Small intestine (tissue), 7 donors: ENCODE results near the gene C3orf52. TPM values are rescaled to one million over a fixed set of nuclear protein-coding genes. Genes with fewer than 3 reads are reported as not detected.
"Not testable (repeated sequence)": the region's sequence is repeated elsewhere in the genome, so short reads cannot be mapped to it uniquely, and the experiment has no call there.

Experiments used
- DNase-seq, 2 donors: peaks; one replicate each; pipeline versions ENCODE4 v3.0.0 to v3.0.0-alpha.2; 2013
- FAIRE-seq: peaks from 2 replicates; lab custom pipeline; 2012; peaks lifted over from hg19 to GRCh38; lab: Jason Lieb, UNC
- H3K27ac ChIP-seq, 3 donors: one replicate each; pipeline ENCODE4 v1.5.1; 2013; ENCODE audit warnings: low read length in 2 of 3, mild to moderate bottlenecking in 2 of 3, control low read depth in 1 of 3, inconsistent platforms in 1 of 3, low read depth in 1 of 3, moderate library complexity in 1 of 3
- H3K27me3 ChIP-seq, 3 donors: one replicate each; pipeline ENCODE4 v1.6.1; 2013; ENCODE audit warnings: low read length in 3 of 3, inconsistent platforms in 1 of 3; ENCODE audit not compliant: control insufficient read depth in 3 of 3, insufficient read depth in 3 of 3
- H3K36me3 ChIP-seq, 3 donors: one replicate each; pipeline ENCODE4 v1.6.1; 2013; ENCODE audit warnings: low read length in 3 of 3, inconsistent platforms in 1 of 3, low read depth in 1 of 3, mild to moderate bottlenecking in 1 of 3, moderate library complexity in 1 of 3; ENCODE audit not compliant: control insufficient read depth in 3 of 3, insufficient read depth in 2 of 3
- H3K4me1 ChIP-seq, 3 donors: one replicate each; pipeline ENCODE4 v1.6.1; 2013; ENCODE audit warnings: low read length in 2 of 3, inconsistent platforms in 1 of 3, low read depth in 1 of 3, mild to moderate bottlenecking in 1 of 3, moderate library complexity in 1 of 3; ENCODE audit not compliant: control insufficient read depth in 3 of 3, insufficient read depth in 2 of 3
- H3K4me3 ChIP-seq, 3 donors: one replicate each; pipeline ENCODE4 v1.5.1; 2013; ENCODE audit warnings: low read length in 3 of 3, control low read depth in 1 of 3, inconsistent platforms in 1 of 3, low read depth in 1 of 3, mild to moderate bottlenecking in 1 of 3, moderate library complexity in 1 of 3
- H3K9me3 ChIP-seq, 2 donors: one replicate each; pipeline ENCODE4 v1.6.1; 2013; ENCODE audit warnings: low read depth in 1 of 2, low read length in 1 of 2; ENCODE audit not compliant: control insufficient read depth in 2 of 2, insufficient read depth in 1 of 2
- WGBS, 3 donors: extraction: QIAGEN DNeasy Blood & Tissue Kit; methylation state at CpG; one replicate each; pipeline ENCODE4 v1.1.7; 2013; 5-methylcytosine and 5-hydroxymethylcytosine counted together
- polyA plus RNA-seq, 4 donors: library from polyadenylated mRNA; stranded (reverse) in 3 of 4; unstranded in 1 of 4; fragments of 200-250 nt in 3 of 4; fragments of 120-200 nt in 1 of 4; gene quantifications; one replicate each; pipeline versions ENCODE4 v1.2.1 to v1.2.3, GENCODE V29; 2013
- donor health status: healthy with polysubstance abuse.
- donor health status: control.
- donor health status: control.
- donor health status: Bipolar disorder and iron deficiency.
- donor health status: healthy.

Gene C3orf52
- polyA plus RNA-seq, 4 donors = 3.8 to 20.1 (median 5.2) TPM

DNA sequence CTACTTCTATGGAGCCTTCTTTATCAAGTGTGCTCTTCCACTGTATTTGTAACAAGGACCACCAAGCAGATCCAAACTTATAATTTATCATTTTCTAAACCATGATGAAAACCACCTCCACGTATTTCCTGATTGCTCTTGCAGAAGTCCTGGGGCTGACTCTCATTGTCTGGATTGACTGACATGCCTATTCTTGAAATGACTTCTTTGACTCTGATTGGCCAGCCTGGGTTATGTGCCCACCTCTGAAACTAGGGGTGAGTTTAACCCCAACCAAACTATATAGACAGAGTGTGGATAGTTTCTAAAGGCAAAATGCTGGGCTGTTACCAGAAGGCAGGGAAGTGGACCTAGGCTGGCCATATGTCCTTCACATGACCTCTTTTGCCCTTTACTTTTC is 38.9 kb upstream of the C3orf52 start:
- FAIRE-seq (no peak), DNase-seq (no peak)
- H3K4me3 ChIP-seq = no peak overlapping the region
- H3K36me3 ChIP-seq = no peaks in the 10 kb centered on the region
- H3K9me3 ChIP-seq = no peaks in the 10 kb centered on the region
- H3K27me3 ChIP-seq = no peaks in the 10 kb centered on the region
- WGBS, 3 donors = 80 to 88% (median 83%) methylated on average over 1 of the region's 1 CpG
- no peak overlapping the region for H3K27ac ChIP-seq
- peaks cover 0 to 1% (median 0%) of the 10 kb centered on the region in 3 donors for H3K4me1 ChIP-seq

DNA sequence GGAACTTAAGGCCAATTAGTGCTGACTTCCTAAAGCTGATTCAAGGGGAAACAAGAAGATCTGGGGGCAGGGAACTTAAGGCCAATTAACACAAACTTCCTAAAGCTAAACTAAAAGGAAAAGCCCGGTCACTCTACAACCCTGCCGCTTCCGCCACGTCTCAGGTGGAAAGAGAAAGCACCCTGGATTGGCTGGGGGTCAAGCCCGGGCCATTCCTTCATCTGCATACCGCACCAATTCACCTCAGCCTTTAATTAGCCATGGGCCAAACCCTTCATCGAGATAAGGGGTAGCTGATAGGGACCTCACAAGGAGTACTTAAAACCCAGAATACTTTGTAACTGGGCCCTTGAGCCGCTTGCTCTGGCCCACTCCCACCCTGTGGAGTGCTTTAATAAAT is 37.3 kb upstream of the C3orf52 start:
- peaks cover 0 to 8% (median 0%) of the 10 kb centered on the region in 3 donors for H3K4me1 ChIP-seq
- 57 to 76% (median 67%) methylated on average over 8 of the region's 8 CpGs for WGBS, 3 donors
- FAIRE-seq (no peak), DNase-seq (peak in 1 of 2 donors; percentile 12)
- H3K9me3 ChIP-seq = no peaks in the 10 kb centered on the region
- H3K27ac ChIP-seq = no peak overlapping the region
- H3K36me3 ChIP-seq = no peaks in the 10 kb centered on the region
- H3K4me3 ChIP-seq = no peak overlapping the region
- H3K27me3 ChIP-seq = no peaks in the 10 kb centered on the region

DNA sequence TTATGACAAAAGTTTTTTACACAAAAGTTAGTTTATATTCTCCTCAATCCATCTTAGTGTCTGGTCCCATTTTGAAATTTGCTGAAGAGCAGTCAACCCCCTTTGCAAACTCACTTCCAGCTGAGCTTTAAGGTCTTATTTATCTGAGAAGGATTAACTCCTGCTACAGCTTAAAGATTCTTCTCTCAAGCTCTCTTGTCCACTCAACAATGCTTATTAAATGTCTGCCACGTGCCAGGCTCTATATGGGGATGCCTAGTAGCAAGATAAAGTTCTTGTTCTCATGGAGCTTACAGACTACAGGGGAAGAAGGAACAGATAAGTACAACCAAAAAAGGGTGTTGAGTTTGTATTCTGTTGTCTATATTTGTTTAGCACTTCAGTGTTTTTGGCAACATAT is 33.0 kb upstream of the C3orf52 start:
- no peak for FAIRE-seq
- no peak for DNase-seq
- no peak overlapping the region for H3K4me3 ChIP-seq
- peaks cover 0 to 8% (median 0%) of the 10 kb centered on the region in 3 donors for H3K4me1 ChIP-seq
- no peak overlapping the region for H3K27ac ChIP-seq
- H3K36me3 ChIP-seq = no peaks in the 10 kb centered on the region
- no peaks in the 10 kb centered on the region for H3K9me3 ChIP-seq
- WGBS, 3 donors = 44 to 64% (median 48%) methylated on average over 1 of the region's 1 CpG
- no peaks in the 10 kb centered on the region for H3K27me3 ChIP-seq

DNA sequence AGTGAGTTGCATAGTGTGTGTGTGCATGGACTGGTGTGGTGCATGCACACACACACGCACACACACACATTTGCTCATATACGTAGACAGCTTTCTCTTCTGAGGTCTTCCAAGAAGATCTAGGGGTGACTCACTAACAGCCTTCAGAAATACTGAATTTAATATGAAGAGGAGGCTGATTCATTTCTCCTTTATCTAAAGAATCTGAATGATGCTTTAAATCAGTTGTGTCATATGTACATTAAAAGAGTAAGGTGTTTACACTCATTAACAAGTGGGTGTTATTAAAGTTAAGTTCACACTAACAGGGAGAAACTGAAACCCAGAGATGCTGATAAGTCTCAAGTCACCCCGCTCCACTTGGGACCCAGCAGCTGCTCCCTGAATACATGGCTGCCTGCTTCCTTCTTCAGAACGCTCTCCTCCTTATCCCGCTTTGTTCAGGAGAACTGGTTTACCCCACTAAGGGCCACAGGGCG is 29.7 kb upstream of the C3orf52 start:
- H3K4me3 ChIP-seq = no peak overlapping the region
- no peaks in the 10 kb centered on the region for H3K27me3 ChIP-seq
- peaks cover 0 to 8% (median 0%) of the 10 kb centered on the region in 3 donors for H3K4me1 ChIP-seq
- FAIRE-seq (no peak), DNase-seq (peak in 1 of 2 donors; percentile 37)
- H3K9me3 ChIP-seq = peaks cover 0 to 7% of the 10 kb centered on the region in 2 donors
- 18 to 52% (median 32%) methylated on average over 6 of the region's 6 CpGs for WGBS, 3 donors
- H3K27ac ChIP-seq = no peak overlapping the region
- no peaks in the 10 kb centered on the region for H3K36me3 ChIP-seq

DNA sequence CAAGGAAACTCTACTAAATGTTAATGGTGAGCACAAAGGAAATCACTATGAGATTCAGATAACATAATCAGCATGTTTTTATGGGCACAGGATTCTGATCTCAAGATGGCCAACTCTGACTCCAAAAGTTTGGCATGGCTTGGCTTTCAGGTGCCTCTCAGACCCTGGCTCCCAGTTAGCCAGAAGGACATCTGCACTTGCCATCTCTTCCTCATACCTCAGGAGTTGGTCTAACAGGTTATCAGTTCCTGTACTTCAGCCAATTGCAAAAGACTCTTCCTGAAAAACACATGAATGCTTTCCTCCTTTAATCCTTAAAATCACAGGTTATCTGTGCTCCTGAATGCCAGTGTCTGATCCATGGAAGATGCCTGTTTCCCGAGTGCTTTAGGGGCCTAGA is 26.7 kb upstream of the C3orf52 start:
- Histone ChIP-seq H3K27ac (no peak overlapping the region), H3K9me3 (peaks cover 0 to 7% of the 10 kb centered on the region in 2 donors), H3K27me3 (no peaks in the 10 kb centered on the region), H3K36me3 (no peaks in the 10 kb centered on the region), H3K4me3 (no peak overlapping the region), H3K4me1 (no peaks in the 10 kb centered on the region)
- WGBS, 3 donors = 73 to 88% (median 81%) methylated on average over 1 of the region's 1 CpG
- FAIRE-seq (no peak), DNase-seq (no peak)

DNA sequence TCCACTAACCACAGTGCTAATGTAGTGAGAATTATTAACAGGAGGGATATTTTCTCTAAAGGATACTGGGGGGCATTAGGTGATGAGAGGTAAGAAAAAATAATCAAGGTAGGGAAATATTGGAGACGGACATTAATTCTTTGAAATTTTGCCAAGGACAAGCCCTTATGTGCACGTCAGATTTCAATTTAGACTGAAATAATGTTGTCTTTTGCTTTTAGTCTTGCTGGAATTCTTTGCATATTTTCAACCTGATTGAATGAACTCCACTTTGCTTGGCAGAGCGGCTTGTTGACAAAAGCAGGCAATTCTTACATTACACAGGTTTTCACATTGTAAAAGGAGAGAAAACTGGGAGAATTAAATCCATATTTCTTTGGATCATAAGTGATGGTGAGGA is 25.0 kb upstream of the C3orf52 start:
- no peak for DNase-seq
- H3K4me1 ChIP-seq = no peaks in the 10 kb centered on the region
- no peak overlapping the region for H3K4me3 ChIP-seq
- peaks cover 0 to 7% of the 10 kb centered on the region in 2 donors for H3K9me3 ChIP-seq
- 71 to 87% (median 79%) methylated on average over 3 of the region's 3 CpGs for WGBS, 3 donors
- FAIRE-seq = no peak
- no peaks in the 10 kb centered on the region for H3K27me3 ChIP-seq
- no peak overlapping the region for H3K27ac ChIP-seq
- H3K36me3 ChIP-seq = no peaks in the 10 kb centered on the region

DNA sequence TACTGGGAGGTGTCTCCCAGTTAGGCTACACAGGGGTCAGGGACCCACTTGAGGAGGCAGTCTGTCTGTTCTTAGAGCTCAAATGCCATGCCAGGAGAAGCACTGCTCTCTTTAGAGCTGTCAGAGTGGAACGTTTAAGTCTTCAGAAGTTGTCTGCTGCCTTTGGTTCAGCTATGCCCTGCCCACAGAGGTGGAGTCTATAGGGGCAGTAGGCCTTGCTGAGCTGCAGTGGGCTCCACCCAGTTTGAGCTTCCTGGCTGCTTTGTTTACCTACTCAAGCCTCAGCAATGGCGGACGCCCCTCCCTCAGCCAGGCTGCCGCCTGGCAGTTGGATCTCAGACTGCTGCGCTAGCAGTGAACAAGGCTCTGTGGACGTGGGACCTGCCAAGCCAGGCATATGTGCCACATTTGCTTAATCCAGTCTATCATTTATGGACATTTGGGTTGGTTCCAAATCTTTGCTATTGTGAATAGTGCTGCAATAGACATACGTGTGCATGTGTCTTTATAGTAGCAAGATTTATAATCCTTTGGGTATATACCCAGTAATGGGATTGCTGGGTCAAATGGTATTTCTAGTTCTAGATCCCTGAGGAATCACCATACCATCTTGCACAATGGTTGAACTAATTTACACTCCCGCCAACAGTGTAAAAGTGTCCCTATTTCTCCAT is 13.7 kb upstream of the C3orf52 start:
- not testable (repeated sequence) for H3K27me3 ChIP-seq, H3K9me3 ChIP-seq, H3K36me3 ChIP-seq, H3K4me3 ChIP-seq, FAIRE-seq
- Histone ChIP-seq H3K27ac (peak overlapping the region in 1 of 3 donors; percentile 58), H3K4me1 (peaks cover 1 to 19% (median 2%) of the 10 kb centered on the region in 3 donors)
- DNase-seq = peak in 1 of 2 donors; percentile 45
- WGBS, 3 donors = 26 to 52% (median 31%) methylated on average over 8 of the region's 8 CpGs

DNA sequence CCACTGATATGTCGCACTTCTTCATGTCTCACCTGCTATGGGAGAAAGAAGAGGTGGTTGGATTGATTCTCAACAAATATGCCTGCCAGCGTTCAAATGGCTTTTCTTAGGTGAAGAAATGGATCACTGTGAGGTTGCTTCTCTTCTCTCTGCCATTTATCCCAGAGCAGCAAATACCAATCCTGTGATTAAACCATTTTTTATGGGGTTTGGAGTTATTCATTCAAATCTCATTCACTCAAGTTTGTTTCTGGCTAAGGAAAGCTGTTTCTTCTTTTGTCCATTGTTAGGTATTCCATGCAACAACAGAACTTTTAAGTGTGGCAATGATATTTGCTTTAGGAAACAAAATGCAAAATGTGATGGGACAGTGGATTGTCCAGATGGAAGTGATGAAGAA is 12.2 kb upstream of the C3orf52 start:
- WGBS, 3 donors = 90 to 95% (median 93%) methylated on average over 2 of the region's 2 CpGs
- FAIRE-seq = no peak

More for the DNA sequence above, 12.2 kb upstream of the C3orf52 start:
- no peak for DNase-seq
- Histone ChIP-seq H3K4me3 (no peak overlapping the region), H3K9me3 (no peaks in the 10 kb centered on the region), H3K27me3 (peaks cover 0 to 2% (median 0%) of the 10 kb centered on the region in 3 donors), H3K27ac (peak overlapping the region in 2 of 3 donors; percentile 14 to 98), H3K4me1 (peaks cover 1 to 19% (median 2%) of the 10 kb centered on the region in 3 donors), H3K36me3 (no peaks in the 10 kb centered on the region)
